ENCODE measurements around the gene STKLD1.

- no peak for TF ChIP-seq EZH2phosphoT487 (IDR thresholded peaks at IDR 0.05; ENCODE audit: borderline replicate concordance, low read length)
- TF ChIP-seq CTCF (conservative IDR thresholded peaks at IDR 0.05; ENCODE audit: low read depth, low read length), result no peak
- TF ChIP-seq EZH2 (IDR thresholded peaks at IDR 0.05; ENCODE audit: low read length, unreplicated experiment), result no peak
Measured at GRCh38 chr9:133382507-133383141, 6.5 kb downstream of the STKLD1 start.
